Measurements from ENCODE around the gene PIP5K1C. TPM values are rescaled to one million over a fixed set of nuclear protein-coding genes. Genes with fewer than 3 reads are reported as not detected.

Gene PIP5K1C
- total RNA-seq, 1 experiment from 2014 or later, result 23.6 TPM

GRCh38 chr19:3620817-3621547 is 79.3 kb downstream of the PIP5K1C start:
- Mint-ChIP-seq H3K27me3 (ENCODE audit: unreplicated experiment) (no peaks in the 10 kb centered on the region), H3K9me3 (ENCODE audit: low read depth, unreplicated experiment) (no peaks in the 10 kb centered on the region), H3K4me1 (ENCODE audit: low read depth, unreplicated experiment) (no peaks in the 10 kb centered on the region), H3K4me3 (ENCODE audit: low read depth, unreplicated experiment) (no peak overlapping the region), H3K27ac (ENCODE audit: unreplicated experiment) (no peak overlapping the region), H3K36me3 (ENCODE audit: insufficient read depth, unreplicated experiment) (peaks cover 22% of the 10 kb centered on the region)
- BruUV-seq (replicated peaks), result no TSS peak
- intact Hi-C loops (cut with micrococcal nuclease; ENCODE audit: unreplicated experiment), result no loop called here
- no peak for DNase-seq
- CTCF ChIA-PET, result no interaction called here
- TF ChIP-seq, protein P1, sequence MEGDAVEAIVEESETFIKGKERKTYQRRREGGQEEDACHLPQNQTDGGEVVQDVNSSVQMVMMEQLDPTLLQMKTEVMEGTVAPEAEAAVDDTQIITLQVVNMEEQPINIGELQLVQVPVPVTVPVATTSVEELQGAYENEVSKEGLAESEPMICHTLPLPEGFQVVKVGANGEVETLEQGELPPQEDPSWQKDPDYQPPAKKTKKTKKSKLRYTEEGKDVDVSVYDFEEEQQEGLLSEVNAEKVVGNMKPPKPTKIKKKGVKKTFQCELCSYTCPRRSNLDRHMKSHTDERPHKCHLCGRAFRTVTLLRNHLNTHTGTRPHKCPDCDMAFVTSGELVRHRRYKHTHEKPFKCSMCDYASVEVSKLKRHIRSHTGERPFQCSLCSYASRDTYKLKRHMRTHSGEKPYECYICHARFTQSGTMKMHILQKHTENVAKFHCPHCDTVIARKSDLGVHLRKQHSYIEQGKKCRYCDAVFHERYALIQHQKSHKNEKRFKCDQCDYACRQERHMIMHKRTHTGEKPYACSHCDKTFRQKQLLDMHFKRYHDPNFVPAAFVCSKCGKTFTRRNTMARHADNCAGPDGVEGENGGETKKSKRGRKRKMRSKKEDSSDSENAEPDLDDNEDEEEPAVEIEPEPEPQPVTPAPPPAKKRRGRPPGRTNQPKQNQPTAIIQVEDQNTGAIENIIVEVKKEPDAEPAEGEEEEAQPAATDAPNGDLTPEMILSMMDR (IDR thresholded peaks at IDR 0.05; ENCODE audit: unreplicated experiment), result no peak

- intact Hi-C loops (cut with micrococcal nuclease; ENCODE audit: unreplicated experiment), result no loop called here
- BruUV-seq (replicated peaks), result no TSS peak
Observed at GRCh38 chr19:3620145-3620816, 80.0 kb downstream of the PIP5K1C start.

GRCh38 chr19:3619631-3620012 is 80.6 kb downstream of the PIP5K1C start:
- H3K36me3 Mint-ChIP-seq (ENCODE audit: insufficient read depth, unreplicated experiment), result peaks cover 23% of the 10 kb centered on the region
- TF ChIP-seq, protein P1 (IDR thresholded peaks at IDR 0.05; ENCODE audit: unreplicated experiment), result no peak
- BruUV-seq (replicated peaks), result no TSS peak
- no peaks in the 10 kb centered on the region for H3K9me3 Mint-ChIP-seq (ENCODE audit: low read depth, unreplicated experiment)
- no peak overlapping the region for H3K27ac Mint-ChIP-seq (ENCODE audit: unreplicated experiment)
- H3K4me1 Mint-ChIP-seq (ENCODE audit: low read depth, unreplicated experiment), result no peaks in the 10 kb centered on the region
- intact Hi-C loops (cut with micrococcal nuclease; ENCODE audit: unreplicated experiment), result no loop called here
- no peak overlapping the region for H3K4me3 Mint-ChIP-seq (ENCODE audit: low read depth, unreplicated experiment)
- no peak for DNase-seq
- CTCF ChIA-PET, result no interaction called here
- no peaks in the 10 kb centered on the region for H3K27me3 Mint-ChIP-seq (ENCODE audit: unreplicated experiment)

More at GRCh38 chr19:3620145-3620816, 80.0 kb downstream of the PIP5K1C start:
- no peak overlapping the region for H3K4me3 Mint-ChIP-seq (ENCODE audit: low read depth, unreplicated experiment)
- H3K27me3 Mint-ChIP-seq (ENCODE audit: unreplicated experiment), result no peaks in the 10 kb centered on the region
- no peak for DNase-seq
- TF ChIP-seq, protein P1 (IDR thresholded peaks at IDR 0.05; ENCODE audit: unreplicated experiment), result no peak
- H3K4me1 Mint-ChIP-seq (ENCODE audit: low read depth, unreplicated experiment), result no peaks in the 10 kb centered on the region
- H3K27ac Mint-ChIP-seq (ENCODE audit: unreplicated experiment), result no peak overlapping the region
- CTCF ChIA-PET, result no interaction called here
- H3K9me3 Mint-ChIP-seq (ENCODE audit: low read depth, unreplicated experiment), result no peaks in the 10 kb centered on the region
- H3K36me3 Mint-ChIP-seq (ENCODE audit: insufficient read depth, unreplicated experiment), result peaks cover 22% of the 10 kb centered on the region

GRCh38 chr19:3618811-3619630 is 81.2 kb downstream of the PIP5K1C start:
- H3K27me3 Mint-ChIP-seq (ENCODE audit: unreplicated experiment), result no peaks in the 10 kb centered on the region
- intact Hi-C loops (cut with micrococcal nuclease; ENCODE audit: unreplicated experiment), result no loop called here
- no peak overlapping the region for H3K27ac Mint-ChIP-seq (ENCODE audit: unreplicated experiment)
- no TSS peak for BruUV-seq (replicated peaks)
- H3K4me3 Mint-ChIP-seq (ENCODE audit: low read depth, unreplicated experiment), result no peak overlapping the region
- H3K4me1 Mint-ChIP-seq (ENCODE audit: low read depth, unreplicated experiment), result no peaks in the 10 kb centered on the region
- CTCF ChIA-PET, result no interaction called here
- H3K9me3 Mint-ChIP-seq (ENCODE audit: low read depth, unreplicated experiment), result no peaks in the 10 kb centered on the region
- TF ChIP-seq, protein P1 (IDR thresholded peaks at IDR 0.05; ENCODE audit: unreplicated experiment), result no peak
- DNase-seq, result no peak
- H3K36me3 Mint-ChIP-seq (ENCODE audit: insufficient read depth, unreplicated experiment), result peaks cover 23% of the 10 kb centered on the region
